ENCODE results near the gene CMTM4.

Gene CMTM4

GRCh38 chr16:66575060-66575459 is 121.5 kb downstream of the CMTM4 start:
- DNase-seq (ENCODE audit: extremely low spot score), result no peak
- no peak for TF ChIP-seq CTCF (IDR thresholded peaks at IDR 0.05; ENCODE audit: control extremely low read depth, extremely low read depth, low read depth, missing control alignments)
- ChIA-PET POLR2A (no interaction called here), CTCF (interaction anchor here (0.9 to 5.4 kb wide), 9 partner anchors 12 to 168 kb away, joined by 3 to 22 read pairs (median 4); partner anchors contain the start of gene CKLF)

- DNase-seq (ENCODE audit: extremely low spot score), result no peak
- POLR2A ChIA-PET, result no interaction called here
- TF ChIP-seq CTCF (IDR thresholded peaks at IDR 0.05; ENCODE audit: control extremely low read depth, extremely low read depth, low read depth, missing control alignments), result no peak
- CTCF ChIA-PET, result interaction anchor here (1.0 to 5.4 kb wide), 8 partner anchors 12 to 168 kb away, joined by 3 to 22 read pairs (median 6); partner anchors contain the start of gene CKLF
Observed at GRCh38 chr16:66574531-66574930, 122.0 kb downstream of the CMTM4 start.

GRCh38 chr16:66574081-66574480 is 122.5 kb downstream of the CMTM4 start:
- CTCF ChIA-PET, result interaction anchor here (1.0 to 5.4 kb wide), 7 partner anchors 11 to 167 kb away, joined by 3 to 22 read pairs (median 4); partner anchors contain the start of gene CKLF
- POLR2A ChIA-PET, result no interaction called here

DNA sequence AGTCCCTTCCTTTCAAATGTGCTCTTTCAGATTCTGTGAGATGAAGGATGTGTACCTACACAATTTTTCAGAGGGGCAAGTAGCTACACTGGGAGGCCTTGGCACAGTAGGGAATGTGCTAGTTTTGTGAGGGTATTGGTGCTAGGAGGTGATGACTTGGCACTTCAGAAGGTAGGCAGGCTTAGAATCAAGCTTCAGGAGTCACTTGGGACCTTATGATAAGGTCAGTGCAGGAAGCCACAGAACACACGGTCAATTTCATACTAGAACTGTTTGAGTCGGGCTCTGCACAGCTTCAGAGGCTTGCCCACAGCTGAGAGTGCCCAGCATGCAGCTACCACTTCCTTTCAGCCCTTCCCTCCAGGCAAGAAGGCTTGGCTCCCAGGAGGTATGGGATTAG is 124.2 kb downstream of the CMTM4 start:
- ChIA-PET POLR2A (no interaction called here), CTCF (interaction anchor here (0.9 to 5.4 kb wide), 7 partner anchors 10 to 61 kb away, joined by 3 to 22 read pairs (median 4); no protein-coding TSS in a partner anchor)
- DNase-seq (ENCODE audit: extremely low spot score), result no peak
- TF ChIP-seq CTCF (IDR thresholded peaks at IDR 0.05; ENCODE audit: control extremely low read depth, extremely low read depth, low read depth, missing control alignments), result no peak

More at GRCh38 chr16:66574081-66574480, 122.5 kb downstream of the CMTM4 start:
- no peak for TF ChIP-seq CTCF (IDR thresholded peaks at IDR 0.05; ENCODE audit: control extremely low read depth, extremely low read depth, low read depth, missing control alignments)
- no peak for DNase-seq (ENCODE audit: extremely low spot score)

GRCh38 chr16:66569827-66570405 is 126.6 kb downstream of the CMTM4 start:
- ChIA-PET CTCF (interaction anchor here (0.9 to 2.7 kb wide), 9 partner anchors 9 to 301 kb away, joined by 3 to 11 read pairs (median 4); partner anchors contain the start of gene CMTM2), POLR2A (no interaction called here)
- no peak for TF ChIP-seq CTCF (IDR thresholded peaks at IDR 0.05; ENCODE audit: control extremely low read depth, extremely low read depth, low read depth, missing control alignments)
- DNase-seq (ENCODE audit: extremely low spot score), result no peak

GRCh38 chr16:66569131-66569530 is 127.4 kb downstream of the CMTM4 start:
- DNase-seq (ENCODE audit: extremely low spot score), result no peak
- ChIA-PET POLR2A (no interaction called here), CTCF (interaction anchor here (0.9 to 2.7 kb wide), 3 partner anchors 12 to 39 kb away, joined by 3 to 11 read pairs (median 5); no protein-coding TSS in a partner anchor)
- no peak for TF ChIP-seq CTCF (IDR thresholded peaks at IDR 0.05; ENCODE audit: control extremely low read depth, extremely low read depth, low read depth, missing control alignments)

Data from GM10248 (cell line).